Right lobe of liver (tissue), 4 donors: Measurements from ENCODE around the gene PCLO.

Source experiments
- POLR2A ChIP-seq: fragments of 450-650 bp; IDR thresholded peaks from one replicate; pipeline ENCODE4 v1.6.1; 2017; ENCODE audit warnings: antibody characterized with exemption, mild to moderate bottlenecking
- TF ChIP-seq, protein P1 (sequence below), 4 donors: fragments of 200-600 bp in 3 of 4; fragments of 450-650 bp in 1 of 4; IDR thresholded peaks; one replicate each; pipeline versions ENCODE4 v1.5.1 to v1.8.0; 2016 to 2022; ENCODE audit warnings: antibody characterized with exemption in 4 of 4, mild to moderate bottlenecking in 2 of 4
- donor health status: DM: no; HTN: no; CAD: no.
- donor health status: DM: no; HTN: no; CAD: no.
- donor health status: DM: no; HTN: yes; CAD: no.

DNA sequence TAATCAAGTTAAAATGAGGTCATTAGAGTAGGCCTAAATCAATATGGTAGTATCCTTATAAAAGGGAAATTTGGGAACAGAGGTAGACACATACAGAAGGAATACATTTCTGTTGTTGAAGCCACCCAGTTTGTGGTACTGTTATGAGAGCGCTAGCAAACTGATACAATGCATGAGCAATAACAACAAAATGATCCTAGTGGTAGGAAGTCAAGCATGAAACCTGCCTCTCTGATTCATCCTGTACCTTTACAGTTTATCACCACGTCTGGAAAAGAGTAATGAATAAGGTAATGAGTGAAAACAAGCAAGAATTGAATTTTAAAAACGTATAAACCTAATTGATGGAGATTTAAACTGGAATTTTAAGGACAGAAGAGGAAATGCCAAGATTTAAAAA is 217.2 kb downstream of the PCLO start:
- no peak for TF ChIP-seq POLR2A
- TF ChIP-seq, protein P1, sequence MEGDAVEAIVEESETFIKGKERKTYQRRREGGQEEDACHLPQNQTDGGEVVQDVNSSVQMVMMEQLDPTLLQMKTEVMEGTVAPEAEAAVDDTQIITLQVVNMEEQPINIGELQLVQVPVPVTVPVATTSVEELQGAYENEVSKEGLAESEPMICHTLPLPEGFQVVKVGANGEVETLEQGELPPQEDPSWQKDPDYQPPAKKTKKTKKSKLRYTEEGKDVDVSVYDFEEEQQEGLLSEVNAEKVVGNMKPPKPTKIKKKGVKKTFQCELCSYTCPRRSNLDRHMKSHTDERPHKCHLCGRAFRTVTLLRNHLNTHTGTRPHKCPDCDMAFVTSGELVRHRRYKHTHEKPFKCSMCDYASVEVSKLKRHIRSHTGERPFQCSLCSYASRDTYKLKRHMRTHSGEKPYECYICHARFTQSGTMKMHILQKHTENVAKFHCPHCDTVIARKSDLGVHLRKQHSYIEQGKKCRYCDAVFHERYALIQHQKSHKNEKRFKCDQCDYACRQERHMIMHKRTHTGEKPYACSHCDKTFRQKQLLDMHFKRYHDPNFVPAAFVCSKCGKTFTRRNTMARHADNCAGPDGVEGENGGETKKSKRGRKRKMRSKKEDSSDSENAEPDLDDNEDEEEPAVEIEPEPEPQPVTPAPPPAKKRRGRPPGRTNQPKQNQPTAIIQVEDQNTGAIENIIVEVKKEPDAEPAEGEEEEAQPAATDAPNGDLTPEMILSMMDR (IDR thresholded peaks at IDR 0.05) = no peak
